Psoas muscle (tissue), 8 donors: ENCODE measurements around the gene ACP3. TPM values are rescaled to one million over a fixed set of nuclear protein-coding genes. Genes with fewer than 3 reads are reported as not detected.

Experiments
- ATAC-seq, 4 donors: fragments of 200-7000 bp; cut with Tn5 transposase; one replicate each; pipeline ENCODE4 v1.9.1; 2020; ENCODE audit warnings: moderate library complexity in 3 of 4, mild to moderate bottlenecking in 2 of 4
- DNase-seq, 2 donors: peaks; one replicate each; pipeline ENCODE4 v3.0.0-alpha.2; 2020
- H3K27ac ChIP-seq: fragments of 200-600 bp; one replicate; pipeline ENCODE4 v1.8.0; 2022
- H3K27me3 ChIP-seq, 3 donors: fragments of 200-600 bp in 1 of 3; one replicate each; pipeline versions ENCODE4 v1.6.1 to v1.8.0; 2013 to 2022; ENCODE audit warnings: low read length in 2 of 3, mild to moderate bottlenecking in 2 of 3, moderate library complexity in 1 of 3; ENCODE audit not compliant: insufficient read depth in 3 of 3
- H3K36me3 ChIP-seq, 2 donors: fragments of 200-600 bp in 1 of 2; one replicate each; pipeline versions ENCODE4 v1.6.1 to v1.8.0; 2013 to 2022; ENCODE audit warnings: low read depth in 1 of 2, mild to moderate bottlenecking in 1 of 2, moderate library complexity in 1 of 2; ENCODE audit not compliant: insufficient read depth in 1 of 2
- H3K4me1 ChIP-seq: fragments of 200-600 bp; one replicate; pipeline ENCODE4 v1.8.0; 2022
- H3K4me3 ChIP-seq: fragments of 200-600 bp; one replicate; pipeline ENCODE4 v1.8.0; 2022; ENCODE audit warnings: mild to moderate bottlenecking
- H3K9me3 ChIP-seq: fragments of 200-600 bp; one replicate; pipeline ENCODE4 v1.8.0; 2022
- WGBS, 3 donors: extraction: QIAGEN DNeasy Blood & Tissue Kit; methylation state at CpG; one replicate each; pipeline versions ENCODE4 v1.1.6 to v1.1.7; 2013; 5-methylcytosine and 5-hydroxymethylcytosine counted together
- intact Hi-C, 2 donors: fragments of 100-400 bp; cut with DNase I; formaldehyde crosslinking; loops; one replicate each; pipeline versions ENCODE4 v1.11.0 to v1.14.2; 2022
- polyA plus RNA-seq, 3 donors: library from polyadenylated mRNA; stranded (reverse); fragments of 200-250 nt; gene quantifications; one replicate each; pipeline ENCODE4 v1.2.3, GENCODE V29; 2013
- total RNA-seq, 4 donors: library from RNA; stranded (reverse); fragmentation: NEBNext Ultra II Directional in 2 of 4; extraction: Animal tissue kit (Norgen Biotek cat#: 25700) in 2 of 4; gene quantifications; one replicate each; pipeline versions ENCODE4 v1.2.1 to v1.2.4, GENCODE V29; 2021 to 2023
- TF ChIP-seq, protein P1 (sequence below): fragments of 200-600 bp; IDR thresholded peaks from one replicate; pipeline ENCODE4 v1.8.0; 2022; ENCODE audit warnings: antibody characterized with exemption
- donor health status: healthy with polysubstance abuse.
- donor health status: DM: no; HTN: no; CAD: no; lungs with moderate emphysema.
- donor health status: Bipolar disorder and iron deficiency.
- donor health status: healthy.
- donor health status: DM: yes; HTN: yes; CAD: no.
- donor health status: DM: no; HTN: no; CAD: no.
- donor health status: DM: no; HTN: no; CAD: no.
- donor health status: DM: yes; HTN: yes; CAD: no.

Gene ACP3
- total and polyA plus RNA-seq, 7 donors: 0.04 to 0.86 (median 0.09) TPM; not detected in 1

DNA sequence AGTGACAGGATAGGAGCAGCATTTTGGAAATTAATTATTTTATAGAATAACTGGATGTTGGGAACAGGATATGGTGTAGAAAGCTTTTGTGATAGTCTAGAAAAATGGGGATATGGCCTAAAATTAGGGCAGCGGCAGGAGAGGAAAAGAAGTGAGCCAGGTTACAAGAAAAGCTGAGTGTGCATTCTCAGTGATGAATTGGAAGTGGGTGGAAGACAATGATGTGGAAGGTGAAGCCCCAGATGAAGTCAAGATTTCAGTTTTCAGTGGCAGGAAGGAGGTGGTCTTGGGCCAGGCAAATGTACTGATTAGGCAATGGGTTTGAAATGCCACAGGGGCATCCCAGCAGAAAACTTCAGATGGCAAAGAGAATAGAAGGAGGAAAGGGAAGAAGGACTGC lies 33.6 kb downstream of the ACP3 start:
- DNase-seq (no peak), ATAC-seq (no peak)
- Histone ChIP-seq H3K36me3 (no peaks in the 10 kb centered on the region), H3K27me3 (no peaks in the 10 kb centered on the region), H3K9me3 (no peaks in the 10 kb centered on the region), H3K4me3 (no peak overlapping the region), H3K4me1 (peaks cover 8% of the 10 kb centered on the region), H3K27ac (no peak overlapping the region)
- intact Hi-C loops: loop anchor here (5.0 to 10.0 kb wide), 4 partner anchors 46 to 294 kb away; no protein-coding TSS in a partner anchor
- TF ChIP-seq, protein P1, sequence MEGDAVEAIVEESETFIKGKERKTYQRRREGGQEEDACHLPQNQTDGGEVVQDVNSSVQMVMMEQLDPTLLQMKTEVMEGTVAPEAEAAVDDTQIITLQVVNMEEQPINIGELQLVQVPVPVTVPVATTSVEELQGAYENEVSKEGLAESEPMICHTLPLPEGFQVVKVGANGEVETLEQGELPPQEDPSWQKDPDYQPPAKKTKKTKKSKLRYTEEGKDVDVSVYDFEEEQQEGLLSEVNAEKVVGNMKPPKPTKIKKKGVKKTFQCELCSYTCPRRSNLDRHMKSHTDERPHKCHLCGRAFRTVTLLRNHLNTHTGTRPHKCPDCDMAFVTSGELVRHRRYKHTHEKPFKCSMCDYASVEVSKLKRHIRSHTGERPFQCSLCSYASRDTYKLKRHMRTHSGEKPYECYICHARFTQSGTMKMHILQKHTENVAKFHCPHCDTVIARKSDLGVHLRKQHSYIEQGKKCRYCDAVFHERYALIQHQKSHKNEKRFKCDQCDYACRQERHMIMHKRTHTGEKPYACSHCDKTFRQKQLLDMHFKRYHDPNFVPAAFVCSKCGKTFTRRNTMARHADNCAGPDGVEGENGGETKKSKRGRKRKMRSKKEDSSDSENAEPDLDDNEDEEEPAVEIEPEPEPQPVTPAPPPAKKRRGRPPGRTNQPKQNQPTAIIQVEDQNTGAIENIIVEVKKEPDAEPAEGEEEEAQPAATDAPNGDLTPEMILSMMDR: no peak
- 38 to 93% (median 38%) methylated on average over 1 of the region's 1 CpG for WGBS, 3 donors

DNA sequence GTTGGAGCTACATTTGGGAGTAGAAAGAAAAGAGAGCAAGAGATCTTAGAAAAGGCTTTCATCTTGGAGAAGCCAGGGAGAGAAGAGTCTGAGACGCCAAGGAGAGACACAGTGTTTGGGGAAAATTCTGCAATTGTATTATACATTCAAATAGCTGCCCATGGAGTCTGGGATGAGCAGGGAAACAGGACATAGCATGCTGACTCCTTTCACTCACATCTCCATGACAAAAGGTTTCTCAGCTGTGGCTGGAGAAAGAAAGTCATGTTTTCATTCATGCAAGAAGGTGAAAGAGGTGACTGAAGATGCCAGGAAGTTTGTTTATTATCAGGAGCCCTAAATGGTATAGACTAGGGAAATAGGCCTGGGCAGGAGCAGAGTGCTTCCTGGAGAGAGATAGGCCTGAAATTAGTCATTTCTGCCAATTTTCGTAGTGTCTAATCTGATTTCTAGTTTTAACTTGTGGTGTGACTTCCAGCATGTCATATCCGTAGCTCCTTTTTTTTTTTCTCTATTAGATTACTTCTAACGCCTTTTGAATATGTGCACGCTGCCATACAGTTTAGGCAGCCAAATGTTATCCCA lies 34.1 kb downstream of the ACP3 start:
- DNase-seq: no peak
- H3K4me1 ChIP-seq: peaks cover 8% of the 10 kb centered on the region
- TF ChIP-seq, protein P1: no peak
- intact Hi-C loops: loop anchor here (5.0 to 10.0 kb wide), 4 partner anchors 46 to 293 kb away; no protein-coding TSS in a partner anchor
- WGBS, 3 donors: 69 to 72% (median 72%) methylated on average over 5 of the region's 5 CpGs
- ATAC-seq: no peak
- H3K27me3 ChIP-seq: no peaks in the 10 kb centered on the region
- H3K9me3 ChIP-seq: no peaks in the 10 kb centered on the region
- H3K27ac ChIP-seq: no peak overlapping the region
- H3K4me3 ChIP-seq: no peak overlapping the region
- H3K36me3 ChIP-seq: no peaks in the 10 kb centered on the region

- ATAC-seq: peak; percentile 81 to 94 (median 85)
- Histone ChIP-seq H3K27me3 (no peaks in the 10 kb centered on the region), H3K27ac (no peak overlapping the region), H3K4me3 (no peak overlapping the region), H3K36me3 (no peaks in the 10 kb centered on the region), H3K9me3 (no peaks in the 10 kb centered on the region), H3K4me1 (no peaks in the 10 kb centered on the region)
- WGBS, 3 donors: 20 to 21% (median 20%) methylated on average over 6 of the region's 6 CpGs
- DNase-seq: peak in 1 of 2 donors; percentile 21
- intact Hi-C loops: loop anchor here (5.0 to 10.0 kb wide), 4 partner anchors 45 to 292 kb away; no protein-coding TSS in a partner anchor
- TF ChIP-seq, protein P1: peak; percentile 89
These were observed 35.4 kb downstream of the ACP3 start for GRCh38 chr3:132352556-132353143.

DNA sequence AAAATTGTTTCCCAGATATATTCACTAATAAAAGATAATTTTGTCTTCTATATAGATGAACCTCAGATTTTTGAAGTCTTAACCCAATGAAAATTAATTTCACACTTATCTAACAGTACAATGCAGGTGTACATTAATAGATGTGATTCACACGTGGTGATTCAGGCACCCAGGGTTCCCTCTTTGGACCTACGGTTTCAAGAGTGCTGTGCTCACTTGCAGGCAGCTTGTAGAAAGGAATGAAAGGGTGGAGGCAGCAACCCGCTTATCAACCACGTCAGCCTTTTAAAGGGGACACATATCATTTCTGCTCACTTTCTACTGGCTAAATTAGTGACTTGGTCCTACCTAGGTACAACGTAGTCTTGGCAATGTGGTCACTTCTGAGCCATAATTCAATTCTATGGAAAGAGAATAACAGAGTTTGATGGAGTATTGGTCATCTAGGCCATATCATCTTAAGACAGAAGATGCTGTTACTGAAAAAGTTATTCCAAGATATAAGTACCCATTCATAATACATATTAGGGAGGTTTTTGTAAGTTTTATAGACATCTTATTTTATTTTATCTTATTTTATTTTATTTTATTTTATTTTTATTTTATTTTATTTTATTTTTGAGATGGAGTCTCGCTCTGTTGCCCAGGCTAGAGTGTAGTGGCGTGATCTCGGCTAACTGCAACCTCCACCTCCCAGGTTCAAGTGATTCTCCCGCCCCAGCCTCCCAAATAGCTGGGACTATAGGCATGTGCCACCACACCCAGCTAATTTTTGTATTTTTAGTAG lies 37.9 kb downstream of the ACP3 start:
- no peak for DNase-seq
- TF ChIP-seq, protein P1: no peak
- ATAC-seq: no peak
- Histone ChIP-seq H3K4me3 (no peak overlapping the region), H3K36me3 (no peaks in the 10 kb centered on the region), H3K9me3 (no peaks in the 10 kb centered on the region), H3K27me3 (no peaks in the 10 kb centered on the region), H3K4me1 (no peaks in the 10 kb centered on the region), H3K27ac (no peak overlapping the region)
- 69 to 73% (median 70%) methylated on average over 9 of the region's 9 CpGs for WGBS, 3 donors
- intact Hi-C loops: loop anchor here (5.0 to 10.0 kb wide), 4 partner anchors 42 to 290 kb away; no protein-coding TSS in a partner anchor
